Trophoblast cell (in vitro differentiated cells and primary cell): ENCODE data around the gene MMP25.

ENCODE experiments used
- DNase-seq, 2 donors: peaks; one replicate each; pipeline ENCODE4 v3.0.0-alpha.2; 2016
- H2AFZ ChIP-seq: 2 replicates; pipeline ENCODE4 v1.6.1; 2013; ENCODE audit warnings: low read length, moderate library complexity, mild to moderate bottlenecking; ENCODE audit not compliant: insufficient read depth, poor library complexity
- H2AK5ac ChIP-seq: 2 replicates; pipeline ENCODE4 v1.6.1; 2013; ENCODE audit warnings: mild to moderate bottlenecking, low read length
- H2BK120ac ChIP-seq: 2 replicates; pipeline ENCODE4 v1.6.1; 2013; ENCODE audit warnings: low read length, mild to moderate bottlenecking, moderate library complexity; ENCODE audit not compliant: insufficient read depth, poor library complexity
- H2BK12ac ChIP-seq: 2 replicates; pipeline ENCODE4 v1.6.1; 2013; ENCODE audit warnings: mild to moderate bottlenecking, low read length, moderate library complexity
- H2BK5ac ChIP-seq: 2 replicates; pipeline ENCODE4 v1.6.1; 2013; ENCODE audit warnings: low read length, low read depth, moderate library complexity, mild to moderate bottlenecking; ENCODE audit not compliant: poor library complexity
- H3K14ac ChIP-seq: 2 replicates; pipeline ENCODE4 v1.6.1; 2013; ENCODE audit warnings: mild to moderate bottlenecking, low read length
- H3K18ac ChIP-seq: 2 replicates; pipeline ENCODE4 v1.6.1; 2013; ENCODE audit warnings: mild to moderate bottlenecking, low read length
- H3K23ac ChIP-seq: 2 replicates; pipeline ENCODE4 v1.6.1; 2013; ENCODE audit warnings: low read length
- H3K27ac ChIP-seq: 2 replicates; pipeline ENCODE4 v1.5.1; 2013; ENCODE audit warnings: low read depth, mild to moderate bottlenecking, inconsistent platforms, low read length, moderate library complexity
- H3K27me3 ChIP-seq: 2 replicates; pipeline ENCODE4 v1.6.1; 2013; ENCODE audit warnings: inconsistent platforms, mild to moderate bottlenecking, low read length, moderate library complexity; ENCODE audit not compliant: insufficient read depth
- H3K36me3 ChIP-seq, 2 experiments: 1 replicate in 1 of 2; 2 replicates in 1 of 2; pipeline ENCODE4 v1.6.1; 2013; ENCODE audit warnings: low read length in 2 of 2, mild to moderate bottlenecking in 2 of 2, moderate library complexity in 1 of 2; ENCODE audit not compliant: insufficient read depth in 2 of 2, control insufficient read depth in 1 of 2
- H3K4ac ChIP-seq: 2 replicates; pipeline ENCODE4 v1.6.1; 2013; ENCODE audit warnings: low read depth, mild to moderate bottlenecking, low read length, moderate library complexity
- H3K4me1 ChIP-seq, 2 experiments: 1 replicate in 1 of 2; 2 replicates in 1 of 2; pipeline ENCODE4 v1.6.1; 2013; ENCODE audit warnings: low read length in 2 of 2, mild to moderate bottlenecking in 2 of 2, moderate library complexity in 1 of 2; ENCODE audit not compliant: insufficient read depth in 2 of 2, control insufficient read depth in 1 of 2
- H3K4me2 ChIP-seq: 2 replicates; pipeline ENCODE4 v1.6.1; 2013; ENCODE audit warnings: inconsistent platforms, mild to moderate bottlenecking, low read length, moderate library complexity
- H3K4me3 ChIP-seq: 2 replicates; pipeline ENCODE4 v1.5.1; 2013; ENCODE audit warnings: mild to moderate bottlenecking, low read depth, low read length, inconsistent platforms
- H3K79me1 ChIP-seq: one replicate; pipeline ENCODE4 v1.6.1; 2013; ENCODE audit warnings: low read length
- H3K79me2 ChIP-seq: 2 replicates; pipeline ENCODE4 v1.6.1; 2013; ENCODE audit warnings: low read length, mild to moderate bottlenecking; ENCODE audit not compliant: control insufficient read depth, insufficient read depth, poor library complexity
- H3K9ac ChIP-seq: 2 replicates; pipeline ENCODE4 v1.6.1; 2013; ENCODE audit warnings: mild to moderate bottlenecking, low read length
- H3K9me3 ChIP-seq: 2 replicates; pipeline ENCODE4 v1.6.1; 2013; ENCODE audit warnings: low read depth, mild to moderate bottlenecking, control low read depth, inconsistent platforms, low read length; ENCODE audit not compliant: insufficient read depth
- H4K12ac ChIP-seq: 2 replicates; pipeline ENCODE4 v1.6.1; 2013; ENCODE audit warnings: low read depth, mild to moderate bottlenecking, low read length, moderate library complexity
- H4K8ac ChIP-seq: 2 replicates; pipeline ENCODE4 v1.6.1; 2013; ENCODE audit warnings: low read depth, mild to moderate bottlenecking, low read length, moderate library complexity
- H4K91ac ChIP-seq: one replicate; pipeline ENCODE4 v1.6.1; 2013; ENCODE audit warnings: low read depth, mild to moderate bottlenecking, low read length, moderate library complexity
- WGBS: extraction: QIAGEN DNeasy Blood & Tissue Kit; methylation state at CpG from one replicate; pipeline ENCODE4 v1.1.7; 2013; ENCODE audit warnings: missing lambda C conversion rate; ENCODE audit not compliant: insufficient read length, insufficient coverage; ENCODE audit errors: extremely low coverage; 5-methylcytosine and 5-hydroxymethylcytosine counted together

Gene MMP25

GRCh38 chr16:3046641-3047386 is 453 bp downstream of the MMP25 start:
- Histone ChIP-seq H3K27me3 (peaks cover 34% of the 10 kb centered on the region), H3K4me3 (no peak overlapping the region), H3K79me1 (no peaks in the 10 kb centered on the region), H3K23ac (no peak overlapping the region), H3K9ac (no peak overlapping the region), H3K14ac (no peak overlapping the region), H2BK5ac (no peak overlapping the region), H2AK5ac (no peak overlapping the region), H3K79me2 (no peaks in the 10 kb centered on the region), H3K36me3 (no peaks in the 10 kb centered on the region), H4K91ac (no peak overlapping the region), H3K18ac (no peak overlapping the region), H3K4me2 (peak overlapping the region; percentile 84), H4K12ac (no peak overlapping the region), H3K27ac (no peak overlapping the region), H2BK120ac (no peak overlapping the region), H3K4me1 (peaks cover 4 to 9% of the 10 kb centered on the region in 2 experiments), H3K4ac (no peak overlapping the region), H4K8ac (no peak overlapping the region), H2BK12ac (no peak overlapping the region), H2AFZ (no peak overlapping the region), H3K9me3 (no peaks in the 10 kb centered on the region)
- no CpG with 5 or more reads among the region's 54 CpGs for WGBS
- DNase-seq = no peak

GRCh38 chr16:3047387-3047720 is 993 bp downstream of the MMP25 start:
- no CpG with 5 or more reads among the region's 13 CpGs for WGBS
- no peak overlapping the region for H3K4ac ChIP-seq
- H2AFZ ChIP-seq = no peak overlapping the region
- no peak overlapping the region for H3K9ac ChIP-seq
- no peaks in the 10 kb centered on the region for H3K79me2 ChIP-seq
- no peak overlapping the region for H3K4me2 ChIP-seq
- H3K9me3 ChIP-seq = no peaks in the 10 kb centered on the region
- no peak overlapping the region for H4K12ac ChIP-seq
- H2BK12ac ChIP-seq = no peak overlapping the region
- DNase-seq = no peak
- no peaks in the 10 kb centered on the region for H3K79me1 ChIP-seq
- peaks cover 4 to 9% of the 10 kb centered on the region in 2 experiments for H3K4me1 ChIP-seq
- no peak overlapping the region for H2BK120ac ChIP-seq
- no peak overlapping the region for H3K4me3 ChIP-seq
- H3K27me3 ChIP-seq = peaks cover 34% of the 10 kb centered on the region
- no peak overlapping the region for H4K91ac ChIP-seq
- no peak overlapping the region for H4K8ac ChIP-seq
- no peak overlapping the region for H3K18ac ChIP-seq
- H3K36me3 ChIP-seq = no peaks in the 10 kb centered on the region
- no peak overlapping the region for H3K27ac ChIP-seq
- no peak overlapping the region for H3K14ac ChIP-seq
- H2AK5ac ChIP-seq = no peak overlapping the region
- H2BK5ac ChIP-seq = no peak overlapping the region
- H3K23ac ChIP-seq = no peak overlapping the region

DNA sequence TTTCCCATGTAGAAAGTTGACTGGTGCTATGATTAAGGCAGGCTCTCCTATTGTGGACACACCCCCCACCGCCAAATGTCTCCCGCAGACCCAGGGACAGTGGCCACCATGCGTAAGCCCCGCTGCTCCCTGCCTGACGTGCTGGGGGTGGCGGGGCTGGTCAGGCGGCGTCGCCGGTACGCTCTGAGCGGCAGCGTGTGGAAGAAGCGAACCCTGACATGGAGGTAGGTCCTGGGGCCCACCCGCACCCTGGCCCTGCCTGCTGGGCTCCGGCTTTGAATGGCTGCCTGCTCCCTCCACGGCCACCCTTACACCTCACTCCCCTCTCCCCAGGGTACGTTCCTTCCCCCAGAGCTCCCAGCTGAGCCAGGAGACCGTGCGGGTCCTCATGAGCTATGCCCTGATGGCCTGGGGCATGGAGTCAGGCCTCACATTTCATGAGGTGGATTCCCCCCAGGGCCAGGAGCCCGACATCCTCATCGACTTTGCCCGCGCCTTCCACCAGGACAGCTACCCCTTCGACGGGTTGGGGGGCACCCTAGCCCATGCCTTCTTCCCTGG is 3.6 kb downstream of the MMP25 start:
- Histone ChIP-seq H3K36me3 (peaks cover 2 to 7% of the 10 kb centered on the region in 2 experiments), H3K27ac (no peak overlapping the region), H4K12ac (no peak overlapping the region), H3K23ac (no peak overlapping the region), H3K4me3 (no peak overlapping the region), H3K9me3 (no peaks in the 10 kb centered on the region), H3K4ac (no peak overlapping the region), H4K91ac (no peak overlapping the region), H3K79me1 (no peaks in the 10 kb centered on the region), H2AFZ (no peak overlapping the region), H3K4me1 (peaks cover 4 to 9% of the 10 kb centered on the region in 2 experiments), H3K27me3 (peaks cover 26% of the 10 kb centered on the region), H2BK12ac (no peak overlapping the region), H3K4me2 (no peak overlapping the region), H4K8ac (no peak overlapping the region), H3K9ac (no peak overlapping the region), H3K79me2 (no peaks in the 10 kb centered on the region), H3K18ac (no peak overlapping the region), H2BK120ac (no peak overlapping the region), H3K14ac (no peak overlapping the region), H2BK5ac (no peak overlapping the region), H2AK5ac (no peak overlapping the region)
- no CpG with 5 or more reads among the region's 26 CpGs for WGBS
- DNase-seq = no peak

DNA sequence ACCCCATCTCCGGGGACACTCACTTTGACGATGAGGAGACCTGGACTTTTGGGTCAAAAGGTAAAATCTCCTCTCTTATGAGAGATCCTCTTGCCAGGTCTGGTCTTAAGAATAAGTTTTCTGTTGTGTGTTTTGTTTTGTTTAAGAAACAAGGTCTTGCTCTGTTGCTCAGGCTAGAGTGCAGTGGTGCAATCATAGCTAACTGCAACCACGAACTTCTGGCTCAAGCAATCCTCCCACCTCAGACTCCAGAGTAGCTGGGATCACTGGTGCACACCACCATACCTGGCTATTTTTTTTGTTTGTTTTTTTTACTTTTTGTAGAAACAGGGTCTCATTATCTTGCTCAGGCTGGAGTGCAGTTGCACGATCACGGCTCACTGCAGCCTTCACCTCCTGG is 4.1 kb downstream of the MMP25 start:
- H2BK5ac ChIP-seq = no peak overlapping the region
- H3K9ac ChIP-seq = no peak overlapping the region
- H3K36me3 ChIP-seq = peaks cover 2 to 7% of the 10 kb centered on the region in 2 experiments
- H3K14ac ChIP-seq = no peak overlapping the region
- H3K4ac ChIP-seq = no peak overlapping the region
- H3K79me2 ChIP-seq = no peaks in the 10 kb centered on the region
- H3K4me3 ChIP-seq = no peak overlapping the region
- no peak overlapping the region for H4K12ac ChIP-seq
- no peak overlapping the region for H2AFZ ChIP-seq
- no peak overlapping the region for H3K4me2 ChIP-seq
- peaks cover 4 to 9% of the 10 kb centered on the region in 2 experiments for H3K4me1 ChIP-seq
- no peak overlapping the region for H2BK12ac ChIP-seq
- no peak overlapping the region for H2AK5ac ChIP-seq
- peaks cover 26% of the 10 kb centered on the region for H3K27me3 ChIP-seq
- WGBS = no CpG with 5 or more reads among the region's 5 CpGs
- H3K9me3 ChIP-seq = no peaks in the 10 kb centered on the region
- no peak overlapping the region for H2BK120ac ChIP-seq
- no peak overlapping the region for H3K18ac ChIP-seq
- no peak overlapping the region for H4K91ac ChIP-seq
- no peak for DNase-seq
- H4K8ac ChIP-seq = no peak overlapping the region
- H3K27ac ChIP-seq = no peak overlapping the region
- no peak overlapping the region for H3K23ac ChIP-seq
- H3K79me1 ChIP-seq = no peaks in the 10 kb centered on the region
